AG09319 (cell line): ENCODE results near the gene SLC15A5.

Source experiments
- DNase-seq: peaks from one replicate; pipeline ENCODE4 v3.0.0-alpha.2; 2010; ENCODE audit warnings: low read depth; ENCODE audit errors: extremely low read depth
- TF ChIP-seq, protein P1 (sequence below): IDR thresholded peaks from 2 replicates; pipeline ENCODE4 v1.5.1; 2011; ENCODE audit warnings: low read depth, mild to moderate bottlenecking, inconsistent platforms, low read length, moderate library complexity

The SLC15A5 gene

DNA sequence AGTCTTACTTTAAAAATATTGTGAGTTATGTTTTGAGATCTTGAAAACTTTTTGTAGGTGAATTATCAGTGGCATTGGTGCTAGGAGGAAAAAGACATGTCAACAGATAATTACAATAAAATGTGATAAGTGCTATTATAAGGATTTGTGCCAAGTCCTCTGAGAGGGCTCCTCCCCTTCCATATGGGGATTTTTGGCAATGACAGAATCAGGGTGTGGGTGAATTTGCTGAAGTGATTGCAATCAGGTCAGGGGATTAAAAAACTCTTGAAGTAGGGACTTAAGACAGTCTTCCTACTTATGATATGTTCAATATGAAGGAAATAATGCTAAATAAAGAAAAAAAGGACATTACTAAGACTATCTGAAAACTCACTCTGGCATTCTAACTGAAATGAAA, 122.5 kb downstream of the SLC15A5 start:
- TF ChIP-seq, protein P1, sequence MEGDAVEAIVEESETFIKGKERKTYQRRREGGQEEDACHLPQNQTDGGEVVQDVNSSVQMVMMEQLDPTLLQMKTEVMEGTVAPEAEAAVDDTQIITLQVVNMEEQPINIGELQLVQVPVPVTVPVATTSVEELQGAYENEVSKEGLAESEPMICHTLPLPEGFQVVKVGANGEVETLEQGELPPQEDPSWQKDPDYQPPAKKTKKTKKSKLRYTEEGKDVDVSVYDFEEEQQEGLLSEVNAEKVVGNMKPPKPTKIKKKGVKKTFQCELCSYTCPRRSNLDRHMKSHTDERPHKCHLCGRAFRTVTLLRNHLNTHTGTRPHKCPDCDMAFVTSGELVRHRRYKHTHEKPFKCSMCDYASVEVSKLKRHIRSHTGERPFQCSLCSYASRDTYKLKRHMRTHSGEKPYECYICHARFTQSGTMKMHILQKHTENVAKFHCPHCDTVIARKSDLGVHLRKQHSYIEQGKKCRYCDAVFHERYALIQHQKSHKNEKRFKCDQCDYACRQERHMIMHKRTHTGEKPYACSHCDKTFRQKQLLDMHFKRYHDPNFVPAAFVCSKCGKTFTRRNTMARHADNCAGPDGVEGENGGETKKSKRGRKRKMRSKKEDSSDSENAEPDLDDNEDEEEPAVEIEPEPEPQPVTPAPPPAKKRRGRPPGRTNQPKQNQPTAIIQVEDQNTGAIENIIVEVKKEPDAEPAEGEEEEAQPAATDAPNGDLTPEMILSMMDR: no peak
- DNase-seq: no peak

DNA sequence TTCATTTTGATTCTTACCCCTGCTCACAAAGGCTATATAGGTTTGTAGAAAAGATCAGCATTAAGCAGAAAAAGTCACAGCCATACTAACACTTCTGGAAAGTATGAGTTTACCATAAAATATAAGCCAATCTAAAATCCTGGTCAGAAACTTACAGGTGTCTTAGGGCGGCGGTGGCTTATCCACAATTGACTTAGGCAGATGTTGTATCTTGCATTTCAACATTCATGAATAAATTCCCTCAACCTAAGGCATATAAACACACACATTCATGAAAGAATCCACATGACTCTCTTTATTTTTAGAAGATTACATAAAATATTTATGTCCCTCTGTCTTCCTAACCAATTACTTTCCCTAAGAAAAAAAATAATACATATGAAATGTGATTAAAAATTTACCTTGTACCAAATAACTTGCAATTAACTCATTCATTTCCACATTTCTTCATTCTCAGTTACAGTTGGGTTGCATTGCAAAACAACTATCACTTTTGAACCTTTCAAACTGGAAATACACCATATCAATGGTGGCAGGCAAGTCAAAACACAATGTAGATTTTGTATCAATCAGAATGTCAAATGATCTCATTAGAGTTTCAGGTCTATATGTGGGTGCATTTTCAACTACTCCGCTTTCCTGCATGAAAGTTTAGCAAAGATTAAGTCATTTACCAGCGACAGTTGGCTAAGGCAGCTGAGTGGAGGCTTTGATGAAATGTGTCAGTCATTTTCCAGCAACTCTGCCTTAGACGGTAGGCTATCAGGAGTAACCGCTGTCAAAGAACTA, 124.4 kb downstream of the SLC15A5 start:
- TF ChIP-seq, protein P1: no peak
- no peak for DNase-seq

DNA sequence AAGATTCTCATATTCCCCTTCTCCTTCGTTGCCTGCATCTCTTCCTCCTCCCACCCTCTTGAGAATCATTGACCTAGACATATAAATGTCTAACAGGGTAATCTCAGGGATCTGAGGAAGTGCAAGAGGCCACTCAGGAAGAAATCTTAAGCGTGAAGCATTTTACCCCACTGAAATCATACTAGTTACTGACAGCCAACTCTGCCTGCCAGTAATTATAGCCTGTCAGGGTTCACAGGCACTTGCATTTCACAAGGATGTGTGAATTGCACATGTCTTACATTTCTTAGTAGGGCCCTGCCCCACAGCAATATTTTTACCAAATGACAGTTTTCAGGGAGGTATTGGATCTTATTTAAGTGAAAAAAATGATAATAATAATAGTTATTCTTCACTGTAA, 127.2 kb downstream of the SLC15A5 start:
- TF ChIP-seq, protein P1: no peak
- DNase-seq: no peak

GRCh38 chr12:16148938-16149337, 128.5 kb downstream of the SLC15A5 start:
- no peak for DNase-seq
- TF ChIP-seq, protein P1: no peak
